ENCODE data around the gene CERS5. TPM values are rescaled to one million over a fixed set of nuclear protein-coding genes. Genes with fewer than 3 reads are reported as not detected.

CERS5 gene
- total and polyA plus RNA-seq, 8 donors = 38.1 to 76.4 (median 67.5) TPM

GRCh38 chr12:50196537-50196936 is 29.4 kb upstream of the CERS5 start:
- intact Hi-C loops (cut with DNase I) = no loop called here
- peaks cover 0 to 64% of the 10 kb centered on the region in 2 donors for H3K36me3 ChIP-seq

GRCh38 chr12:50195832-50196231 is 28.7 kb upstream of the CERS5 start:
- intact Hi-C loops (cut with DNase I) = no loop called here
- Histone ChIP-seq H3K27me3 (no peaks in the 10 kb centered on the region), H3K4me3 (no peak overlapping the region), H3K9me3 (no peaks in the 10 kb centered on the region), H3K4me1 (no peaks in the 10 kb centered on the region), H3K36me3 (peaks cover 0 to 70% of the 10 kb centered on the region in 2 donors), H3K27ac (no peak overlapping the region)
- no peak for TF ChIP-seq CTCF (IDR thresholded peaks at IDR 0.05)
- no peak for DNase-seq
- ATAC-seq = no peak

More at GRCh38 chr12:50196537-50196936, 29.4 kb upstream of the CERS5 start:
- TF ChIP-seq CTCF (IDR thresholded peaks at IDR 0.05) = no peak
- Histone ChIP-seq H3K4me3 (no peak overlapping the region), H3K27ac (no peak overlapping the region), H3K4me1 (no peaks in the 10 kb centered on the region), H3K27me3 (no peaks in the 10 kb centered on the region), H3K9me3 (no peaks in the 10 kb centered on the region)
- ATAC-seq = no peak
- DNase-seq = no peak

DNA sequence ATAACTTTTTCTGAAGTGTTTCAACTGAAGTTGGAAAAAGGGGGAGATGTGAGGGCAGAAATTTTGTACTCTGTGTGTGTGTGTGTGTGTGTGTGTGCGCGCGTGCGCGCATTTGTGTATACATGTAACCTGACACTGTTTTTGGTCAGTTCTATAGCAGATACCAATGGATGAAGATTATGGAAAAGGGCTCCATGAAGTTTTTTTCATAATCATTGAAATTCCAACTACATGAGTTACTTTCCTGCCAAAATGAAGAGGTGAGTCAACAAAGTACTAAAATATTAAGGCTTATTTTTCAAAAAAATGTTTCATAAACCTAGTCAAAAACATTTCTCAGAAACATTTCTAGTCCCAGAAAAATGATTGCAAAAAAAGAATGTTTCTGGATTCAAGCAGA is 25.7 kb upstream of the CERS5 start:
- intact Hi-C loops (cut with DNase I) = no loop called here
- Histone ChIP-seq H3K27ac (no peak overlapping the region), H3K4me1 (peaks cover 0 to 7% of the 10 kb centered on the region in 2 donors), H3K4me3 (no peak overlapping the region), H3K9me3 (no peaks in the 10 kb centered on the region), H3K36me3 (peaks cover 0 to 46% of the 10 kb centered on the region in 2 donors), H3K27me3 (no peaks in the 10 kb centered on the region)
- no peak for TF ChIP-seq CTCF (IDR thresholded peaks at IDR 0.05)
- ATAC-seq = no peak
- DNase-seq = no peak

- Histone ChIP-seq H3K4me1 (peaks cover 3 to 11% of the 10 kb centered on the region in 2 donors), H3K27ac (no peak overlapping the region), H3K27me3 (no peaks in the 10 kb centered on the region), H3K36me3 (peaks cover 0 to 40% of the 10 kb centered on the region in 2 donors), H3K4me3 (no peak overlapping the region), H3K9me3 (no peaks in the 10 kb centered on the region)
- intact Hi-C loops (cut with DNase I) = no loop called here
- TF ChIP-seq CTCF (IDR thresholded peaks at IDR 0.05) = no peak
- DNase-seq (no peak), ATAC-seq (no peak)
These were observed 25.1 kb upstream of the CERS5 start for GRCh38 chr12:50192236-50192635.

- intact Hi-C loops (cut with DNase I) = no loop called here
- no peak for TF ChIP-seq CTCF (IDR thresholded peaks at IDR 0.05)
- Histone ChIP-seq H3K27ac (no peak overlapping the region), H3K4me1 (peaks cover 11 to 13% of the 10 kb centered on the region in 2 donors), H3K27me3 (no peaks in the 10 kb centered on the region), H3K4me3 (no peak overlapping the region), H3K36me3 (peaks cover 0 to 40% of the 10 kb centered on the region in 2 donors), H3K9me3 (no peaks in the 10 kb centered on the region)
- DNase-seq (no peak), ATAC-seq (no peak)
These were observed 23.7 kb upstream of the CERS5 start for GRCh38 chr12:50190859-50191258.

All from left lung (tissue), 10 donors.